ENCODE results near the gene SF3B3. TPM values are rescaled to one million over a fixed set of nuclear protein-coding genes. Genes with fewer than 3 reads are reported as not detected.

SF3B3 gene
- total and polyA plus RNA-seq, 10 of the 15 experiments (the other 5 are each of a cell fraction or from before 2014, with no cell fraction given): 134 to 453 (median 215) TPM

DNA sequence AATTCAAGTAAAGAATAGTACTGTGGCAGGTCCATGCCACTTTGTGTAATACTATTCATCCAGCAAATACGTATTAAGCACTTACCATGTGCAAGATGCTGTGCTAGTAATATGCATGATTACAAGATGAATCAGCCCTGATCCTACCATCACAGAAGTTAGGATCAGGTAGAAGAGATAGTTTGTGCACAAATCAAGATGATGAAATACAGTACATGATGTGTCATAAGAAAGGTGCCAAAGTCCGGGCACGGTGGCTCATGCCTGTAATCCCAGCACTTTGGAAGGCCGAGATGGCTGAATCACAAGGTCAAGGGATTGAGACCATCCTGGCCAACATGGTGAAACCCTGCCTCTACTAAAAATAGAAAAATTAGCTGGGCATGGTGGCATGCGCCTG, 11.2 kb upstream of the SF3B3 start:
- no peaks in the 10 kb centered on the region for H3K79me2 ChIP-seq (ENCODE audit: control insufficient read depth, insufficient read depth, low read length)
- H3K4me1 ChIP-seq (ENCODE audit: control insufficient read depth, insufficient read depth, low read length): no peaks in the 10 kb centered on the region
- DNase-seq (ENCODE audit: low read depth, low spot score) (no peak), ATAC-seq (no peak), FAIRE-seq (no peak)
- no peak overlapping the region for H3K4me3 ChIP-seq
- no peaks in the 10 kb centered on the region for H4K20me1 ChIP-seq (ENCODE audit: control insufficient read depth, insufficient read depth)
- SMC1A ChIA-PET (ENCODE audit: uncharacterized antibody, unreplicated experiment): no interaction called here
- no peak overlapping the region for H3K9ac ChIP-seq (ENCODE audit: control insufficient read depth, insufficient read depth, low read length)
- no TSS peak for BruUV-seq (replicated peaks)
- H3K4me2 ChIP-seq (ENCODE audit: control insufficient read depth, insufficient read depth): no peak overlapping the region
- POLR2A ChIA-PET: no interaction called here
- in situ Hi-C loops (cut with MboI): no loop called here
- CTCF ChIA-PET: no interaction called here
- RAD21 ChIA-PET (ENCODE audit: unreplicated experiment): no interaction called here
- H3K9me3 ChIP-seq (replicated peaks; ENCODE audit: control insufficient read depth, insufficient read depth, low read length): no peaks in the 10 kb centered on the region
- no peak overlapping the region for H3K27ac ChIP-seq (ENCODE audit: control insufficient read depth, insufficient read depth)
- H3K36me3 ChIP-seq (ENCODE audit: control insufficient read depth in 2 of 2, insufficient read depth in 2 of 2, low read length in 1 of 2): peaks cover 4 to 18% of the 10 kb centered on the region in 2 experiments
- no peaks in the 10 kb centered on the region for H3K27me3 ChIP-seq (replicated peaks in 1 of 2; ENCODE audit: control insufficient read depth in 2 of 2, insufficient read depth in 2 of 2, low read length in 1 of 2)
- no peak overlapping the region for H2AFZ ChIP-seq (ENCODE audit: control insufficient read depth, low read depth, low read length)
- intact Hi-C loops (cut with micrococcal nuclease; ENCODE audit: unreplicated experiment): no loop called here
- WGBS (ENCODE audit: insufficient coverage, insufficient replicate concordance, low lambda C conversion rate, missing lambda C conversion rate): 98% methylated on average over 5 of the region's 5 CpGs
- TF ChIP-seq, protein P1, sequence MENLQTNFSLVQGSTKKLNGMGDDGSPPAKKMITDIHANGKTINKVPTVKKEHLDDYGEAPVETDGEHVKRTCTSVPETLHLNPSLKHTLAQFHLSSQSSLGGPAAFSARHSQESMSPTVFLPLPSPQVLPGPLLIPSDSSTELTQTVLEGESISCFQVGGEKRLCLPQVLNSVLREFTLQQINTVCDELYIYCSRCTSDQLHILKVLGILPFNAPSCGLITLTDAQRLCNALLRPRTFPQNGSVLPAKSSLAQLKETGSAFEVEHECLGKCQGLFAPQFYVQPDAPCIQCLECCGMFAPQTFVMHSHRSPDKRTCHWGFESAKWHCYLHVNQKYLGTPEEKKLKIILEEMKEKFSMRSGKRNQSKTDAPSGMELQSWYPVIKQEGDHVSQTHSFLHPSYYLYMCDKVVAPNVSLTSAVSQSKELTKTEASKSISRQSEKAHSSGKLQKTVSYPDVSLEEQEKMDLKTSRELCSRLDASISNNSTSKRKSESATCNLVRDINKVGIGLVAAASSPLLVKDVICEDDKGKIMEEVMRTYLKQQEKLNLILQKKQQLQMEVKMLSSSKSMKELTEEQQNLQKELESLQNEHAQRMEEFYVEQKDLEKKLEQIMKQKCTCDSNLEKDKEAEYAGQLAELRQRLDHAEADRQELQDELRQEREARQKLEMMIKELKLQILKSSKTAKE (IDR thresholded peaks at IDR 0.05; ENCODE audit: low read depth, poor library complexity, severe bottlenecking): no peak
- no peak for TF ChIP-seq ZBTB11 (CRISPR knock-in tag; IDR thresholded peaks at IDR 0.05)
- TF ChIP-seq SIX5 (IDR thresholded peaks at IDR 0.05; ENCODE audit: low read depth, low read length, severe bottlenecking): no peak
- no peak for TF ChIP-seq MLLT1 (IDR thresholded peaks at IDR 0.05)
- TF ChIP-seq CHD2 (IDR thresholded peaks at IDR 0.05; ENCODE audit: borderline replicate concordance, low read depth, low read length): no peak
- TF ChIP-seq ASH2L (IDR thresholded peaks at IDR 0.05; ENCODE audit: borderline replicate concordance, low read depth): no peak
- TF ChIP-seq RAD21 (IDR thresholded peaks at IDR 0.05; ENCODE audit: insufficient read depth, low read depth, low read length): no peak
- TF ChIP-seq, protein P2, sequence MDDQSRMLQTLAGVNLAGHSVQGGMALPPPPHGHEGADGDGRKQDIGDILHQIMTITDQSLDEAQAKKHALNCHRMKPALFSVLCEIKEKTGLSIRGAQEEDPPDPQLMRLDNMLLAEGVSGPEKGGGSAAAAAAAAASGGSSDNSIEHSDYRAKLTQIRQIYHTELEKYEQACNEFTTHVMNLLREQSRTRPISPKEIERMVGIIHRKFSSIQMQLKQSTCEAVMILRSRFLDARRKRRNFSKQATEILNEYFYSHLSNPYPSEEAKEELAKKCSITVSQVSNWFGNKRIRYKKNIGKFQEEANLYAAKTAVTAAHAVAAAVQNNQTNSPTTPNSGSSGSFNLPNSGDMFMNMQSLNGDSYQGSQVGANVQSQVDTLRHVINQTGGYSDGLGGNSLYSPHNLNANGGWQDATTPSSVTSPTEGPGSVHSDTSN (IDR thresholded peaks at IDR 0.05; ENCODE audit: insufficient replicate concordance, low read depth, low read length): no peak
- TF ChIP-seq GATAD2B (conservative IDR thresholded peaks at IDR 0.05; ENCODE audit: low read depth): no peak
- no peak for TF ChIP-seq NR2C2 (IDR thresholded peaks at IDR 0.05; ENCODE audit: borderline replicate concordance, control insufficient read depth, insufficient read length, low read depth)
- no peak for TF ChIP-seq FOXM1 (IDR thresholded peaks at IDR 0.05; ENCODE audit: low read depth, low read length)
- TF ChIP-seq ZBTB4 (CRISPR knock-in tag; IDR thresholded peaks at IDR 0.05): no peak

All from GM12878 (cell line).